ENCODE data around the gene COL5A1.
A peak's percentile ranks its signal among the peaks of the same experiment; 100 is the strongest.

Gene COL5A1

DNA sequence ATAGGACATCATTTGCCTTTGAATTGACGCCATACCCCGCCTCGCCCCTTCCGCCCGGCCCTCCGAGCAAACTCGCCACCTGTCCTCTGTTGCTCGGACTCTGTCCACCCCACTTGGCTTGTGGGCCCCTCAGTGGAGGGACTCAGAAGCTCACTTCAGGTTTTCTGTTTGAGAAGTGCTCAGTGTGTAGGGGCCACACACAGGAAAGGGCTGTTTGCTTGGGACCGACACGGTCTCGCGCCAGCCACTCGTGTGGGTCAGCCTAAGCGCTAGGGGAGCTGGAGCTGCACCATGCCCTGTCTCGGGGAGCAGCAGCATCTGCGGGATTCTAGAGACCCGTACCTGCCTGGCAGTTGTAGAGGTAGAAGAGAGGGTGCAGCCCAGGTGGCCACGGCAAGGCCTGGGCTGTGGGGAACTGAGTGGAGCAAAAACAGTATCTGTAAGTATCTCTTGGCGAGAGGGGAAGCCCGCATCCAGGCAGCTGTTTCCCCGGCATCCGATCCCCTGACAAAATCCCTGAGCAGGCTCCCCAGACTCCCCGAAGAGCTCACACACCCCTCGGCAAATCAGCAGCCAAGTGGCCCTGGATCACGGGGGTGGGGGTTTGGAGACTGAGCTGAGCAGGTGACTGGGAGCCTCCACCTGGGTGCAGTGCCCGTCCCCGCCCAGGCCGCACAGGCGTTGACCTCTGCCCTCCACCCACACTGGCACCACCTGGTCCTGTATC lies 52.2 kb downstream of the COL5A1 start:
- peak in 2 of 3 donors; percentile 19 to 54 for DNase-seq
- H3K36me3 ChIP-seq (ENCODE audit: control insufficient read depth in 4 of 4, insufficient read depth in 4 of 4, low read length in 3 of 4) = no peaks in the 10 kb centered on the region
- H3K9me3 ChIP-seq (ENCODE audit: control extremely low read depth in 1 of 5, control insufficient read depth in 4 of 5, insufficient read depth in 2 of 5, low read depth in 1 of 5, low read length in 4 of 5) = no peaks in the 10 kb centered on the region
- WGBS (ENCODE audit: insufficient coverage) = 91% methylated on average over 29 of the region's 29 CpGs
- POLR2A ChIA-PET = no interaction called here
- H3K27me3 ChIP-seq (replicated peaks in 2 of 5; ENCODE audit: control insufficient read depth in 4 of 5, insufficient read depth in 5 of 5, low read length in 4 of 5) = no peaks in the 10 kb centered on the region
- CTCF ChIA-PET = interaction anchor here (1.5 to 5.4 kb wide), 2 partner anchors 244 to 245 kb away, joined by 5 to 32 read pairs; no protein-coding TSS in a partner anchor
- peak overlapping the region in 1 of 2 experiments; percentile 54 for H3K27ac ChIP-seq (ENCODE audit: insufficient read depth in 1 of 2, low read depth in 1 of 2, low read length in 2 of 2, poor library complexity in 1 of 2, severe bottlenecking in 2 of 2)
- peaks cover 0 to 22% (median 12%) of the 10 kb centered on the region in 4 experiments for H3K4me1 ChIP-seq (ENCODE audit: control extremely low read depth in 1 of 4, control insufficient read depth in 4 of 4, insufficient read depth in 4 of 4, low read length in 3 of 4)
- H3K4me3 ChIP-seq (ENCODE audit: control insufficient read depth in 1 of 7, extremely low read depth in 1 of 7, insufficient read depth in 4 of 7, low read depth in 2 of 7, low read length in 6 of 7) = no peak overlapping the region

DNA sequence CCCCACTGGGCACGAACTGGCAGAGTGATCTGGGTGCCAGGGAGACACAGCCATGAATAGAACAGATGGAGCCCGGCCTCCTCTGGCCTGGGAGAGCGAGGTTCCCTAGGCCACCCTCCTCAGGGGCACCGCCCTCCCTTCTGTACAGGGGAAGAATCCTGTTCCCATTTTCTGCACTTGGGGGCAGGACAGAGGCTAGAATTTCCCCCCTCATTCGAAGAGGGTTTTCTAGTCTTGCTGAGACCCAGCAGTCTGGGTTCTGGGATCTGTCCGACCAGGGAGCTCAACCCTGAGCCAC lies 52.7 kb downstream of the COL5A1 start:
- ChIA-PET POLR2A (no interaction called here), CTCF (interaction anchor here (1.5 kb wide), 1 partner anchor 245 kb away, joined by 5 read pairs; no protein-coding TSS in a partner anchor)
- 93% methylated on average over 5 of the region's 6 CpGs for WGBS (ENCODE audit: insufficient coverage)
- H3K27ac ChIP-seq (ENCODE audit: insufficient read depth in 1 of 2, low read depth in 1 of 2, low read length in 2 of 2, poor library complexity in 1 of 2, severe bottlenecking in 2 of 2) = no peak overlapping the region
- H3K9me3 ChIP-seq (ENCODE audit: control extremely low read depth in 1 of 5, control insufficient read depth in 4 of 5, insufficient read depth in 2 of 5, low read depth in 1 of 5, low read length in 4 of 5) = no peaks in the 10 kb centered on the region
- H3K4me1 ChIP-seq (ENCODE audit: control extremely low read depth in 1 of 4, control insufficient read depth in 4 of 4, insufficient read depth in 4 of 4, low read length in 3 of 4) = peaks cover 0 to 25% (median 12%) of the 10 kb centered on the region in 4 experiments
- peaks cover 0 to 2% (median 0%) of the 10 kb centered on the region in 5 experiments for H3K27me3 ChIP-seq (replicated peaks in 2 of 5; ENCODE audit: control insufficient read depth in 4 of 5, insufficient read depth in 5 of 5, low read length in 4 of 5)
- no peak overlapping the region for H3K4me3 ChIP-seq (ENCODE audit: control insufficient read depth in 1 of 7, extremely low read depth in 1 of 7, insufficient read depth in 4 of 7, low read depth in 2 of 7, low read length in 6 of 7)
- DNase-seq = no peak
- H3K36me3 ChIP-seq (ENCODE audit: control insufficient read depth in 4 of 4, insufficient read depth in 4 of 4, low read length in 3 of 4) = no peaks in the 10 kb centered on the region

DNA sequence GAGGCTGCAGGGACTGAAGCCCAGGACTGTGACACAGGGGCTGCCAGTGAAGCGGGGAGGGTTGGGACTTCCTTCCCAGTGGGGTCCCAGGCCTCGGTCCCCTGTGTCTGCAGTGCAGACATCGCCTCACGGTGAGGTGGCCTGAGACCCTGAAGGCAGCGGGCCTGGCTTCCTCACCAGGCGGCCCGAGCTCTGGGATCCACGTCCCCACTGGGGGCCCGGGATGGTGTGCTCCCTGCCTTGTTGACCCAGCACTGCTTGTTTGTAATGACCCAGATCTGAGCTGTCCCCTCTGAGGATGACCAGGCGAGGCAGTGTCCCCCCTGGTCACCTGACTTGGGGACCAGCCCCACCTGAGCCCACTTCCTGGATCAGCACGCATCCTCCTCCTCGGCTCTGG lies 53.1 kb downstream of the COL5A1 start:
- Histone ChIP-seq H3K27ac (ENCODE audit: insufficient read depth in 1 of 2, low read depth in 1 of 2, low read length in 2 of 2, poor library complexity in 1 of 2, severe bottlenecking in 2 of 2) (no peak overlapping the region), H3K27me3 (replicated peaks in 2 of 5; ENCODE audit: control insufficient read depth in 4 of 5, insufficient read depth in 5 of 5, low read length in 4 of 5) (peaks cover 0 to 2% (median 0%) of the 10 kb centered on the region in 5 experiments), H3K9me3 (ENCODE audit: control extremely low read depth in 1 of 5, control insufficient read depth in 4 of 5, insufficient read depth in 2 of 5, low read depth in 1 of 5, low read length in 4 of 5) (no peaks in the 10 kb centered on the region), H3K36me3 (ENCODE audit: control insufficient read depth in 4 of 4, insufficient read depth in 4 of 4, low read length in 3 of 4) (no peaks in the 10 kb centered on the region), H3K4me3 (ENCODE audit: control insufficient read depth in 1 of 7, extremely low read depth in 1 of 7, insufficient read depth in 4 of 7, low read depth in 2 of 7, low read length in 6 of 7) (no peak overlapping the region), H3K4me1 (ENCODE audit: control extremely low read depth in 1 of 4, control insufficient read depth in 4 of 4, insufficient read depth in 4 of 4, low read length in 3 of 4) (peaks cover 0 to 25% (median 11%) of the 10 kb centered on the region in 4 experiments)
- ChIA-PET CTCF (interaction anchor here (1.5 to 1.6 kb wide), 2 partner anchors 45 to 246 kb away, joined by 5 to 6 read pairs; no protein-coding TSS in a partner anchor), POLR2A (interaction anchor here (0.6 kb wide), 1 partner anchor 202 kb away, joined by 3 read pairs; no protein-coding TSS in a partner anchor)
- 94% methylated on average over 10 of the region's 12 CpGs for WGBS (ENCODE audit: insufficient coverage)
- no peak for DNase-seq

DNA sequence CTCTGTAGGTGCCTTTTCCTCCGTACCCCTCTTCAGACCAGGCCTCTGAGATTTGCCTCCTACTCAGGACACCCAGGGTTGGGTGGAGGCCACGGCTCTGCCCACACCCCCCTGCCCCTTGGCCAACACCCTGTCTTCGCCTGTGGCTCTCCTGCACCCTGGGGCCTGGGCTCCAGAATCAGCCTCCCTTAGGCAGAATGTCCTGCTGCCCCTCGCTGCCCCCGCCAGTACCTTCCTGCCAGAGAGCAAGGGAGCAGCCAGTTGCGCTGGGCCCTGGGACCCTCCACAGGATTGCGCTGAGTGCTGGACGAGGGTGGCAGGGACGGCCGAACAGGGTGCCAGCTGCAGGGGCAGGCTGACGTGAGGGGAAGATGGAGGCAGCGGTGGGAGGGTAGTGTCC lies 53.5 kb downstream of the COL5A1 start:
- POLR2A ChIA-PET = interaction anchor here (0.6 kb wide), 1 partner anchor 202 kb away, joined by 3 read pairs; no protein-coding TSS in a partner anchor
- 100% methylated on average over 6 of the region's 12 CpGs for WGBS (ENCODE audit: insufficient coverage)

DNA sequence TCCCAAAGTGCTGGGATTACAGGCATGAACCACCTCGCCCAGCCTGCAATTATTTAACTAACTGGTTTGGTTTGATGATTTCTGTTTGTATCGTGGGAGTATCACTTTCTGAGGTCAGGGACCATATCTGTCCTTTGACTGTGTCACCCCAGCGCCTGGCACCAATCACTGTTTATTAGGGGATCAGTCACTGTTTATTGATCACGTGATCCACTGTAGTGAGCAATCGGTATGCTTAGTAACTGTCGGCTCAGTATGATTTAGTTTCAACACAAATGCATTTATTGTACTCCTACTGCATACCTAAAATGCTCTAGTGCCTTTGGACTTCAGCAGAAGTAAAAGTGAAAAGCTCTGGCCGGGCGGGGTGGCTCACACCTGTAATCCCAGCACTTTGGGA lies 54.8 kb downstream of the COL5A1 start:
- 100% methylated on average over 4 of the region's 8 CpGs for WGBS (ENCODE audit: insufficient coverage)

More for the DNA sequence above, 53.5 kb downstream of the COL5A1 start:
- Histone ChIP-seq H3K4me3 (ENCODE audit: control insufficient read depth in 1 of 7, extremely low read depth in 1 of 7, insufficient read depth in 4 of 7, low read depth in 2 of 7, low read length in 6 of 7) (no peak overlapping the region), H3K27ac (ENCODE audit: insufficient read depth in 1 of 2, low read depth in 1 of 2, low read length in 2 of 2, poor library complexity in 1 of 2, severe bottlenecking in 2 of 2) (no peak overlapping the region), H3K9me3 (ENCODE audit: control extremely low read depth in 1 of 5, control insufficient read depth in 4 of 5, insufficient read depth in 2 of 5, low read depth in 1 of 5, low read length in 4 of 5) (no peaks in the 10 kb centered on the region), H3K4me1 (ENCODE audit: control extremely low read depth in 1 of 4, control insufficient read depth in 4 of 4, insufficient read depth in 4 of 4, low read length in 3 of 4) (peaks cover 0 to 25% (median 11%) of the 10 kb centered on the region in 4 experiments), H3K36me3 (ENCODE audit: control insufficient read depth in 4 of 4, insufficient read depth in 4 of 4, low read length in 3 of 4) (no peaks in the 10 kb centered on the region), H3K27me3 (replicated peaks in 2 of 5; ENCODE audit: control insufficient read depth in 4 of 5, insufficient read depth in 5 of 5, low read length in 4 of 5) (peaks cover 0 to 2% (median 0%) of the 10 kb centered on the region in 5 experiments)
- CTCF ChIA-PET = interaction anchor here (1.5 to 1.6 kb wide), 2 partner anchors 45 to 246 kb away, joined by 5 to 6 read pairs; no protein-coding TSS in a partner anchor
- no peak for DNase-seq

DNA sequence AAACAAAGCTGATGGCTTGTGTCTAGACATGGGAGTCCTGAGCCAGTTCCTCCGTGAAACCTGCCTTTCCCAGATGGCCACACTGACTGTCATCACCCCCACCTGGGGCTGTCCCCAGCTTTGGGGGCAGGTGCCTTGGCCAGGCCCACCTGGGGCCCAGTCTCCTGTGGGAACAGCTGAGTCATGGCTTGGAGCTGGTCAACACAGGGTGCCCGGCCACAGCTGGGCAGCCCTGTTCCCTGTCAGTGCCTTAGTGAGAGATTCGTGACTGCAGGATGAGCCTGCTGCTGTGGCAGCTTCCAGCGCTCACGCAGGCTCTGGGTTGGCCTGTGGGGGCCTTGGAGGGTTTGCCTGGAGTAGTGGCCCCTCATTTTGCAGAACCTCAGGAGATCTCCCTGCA lies 56.5 kb downstream of the COL5A1 start:
- no peaks in the 10 kb centered on the region for H3K9me3 ChIP-seq (ENCODE audit: control extremely low read depth in 1 of 5, control insufficient read depth in 4 of 5, insufficient read depth in 2 of 5, low read depth in 1 of 5, low read length in 4 of 5)
- H3K4me3 ChIP-seq (ENCODE audit: control insufficient read depth in 1 of 7, extremely low read depth in 1 of 7, insufficient read depth in 4 of 7, low read depth in 2 of 7, low read length in 6 of 7) = no peak overlapping the region
- peaks cover 0 to 5% (median 0%) of the 10 kb centered on the region in 5 experiments for H3K27me3 ChIP-seq (replicated peaks in 2 of 5; ENCODE audit: control insufficient read depth in 4 of 5, insufficient read depth in 5 of 5, low read length in 4 of 5)
- DNase-seq = no peak
- ChIA-PET POLR2A (interaction anchor here (1.1 kb wide), 1 partner anchor 132 kb away, joined by 6 read pairs; no protein-coding TSS in a partner anchor), CTCF (interaction anchor here (0.7 to 9.4 kb wide), 11 partner anchors 8 to 249 kb away, joined by 3 to 95 read pairs (median 4); no protein-coding TSS in a partner anchor)
- 80% methylated on average over 5 of the region's 5 CpGs for WGBS (ENCODE audit: insufficient coverage)
- peaks cover 0 to 9% (median 0%) of the 10 kb centered on the region in 4 experiments for H3K36me3 ChIP-seq (ENCODE audit: control insufficient read depth in 4 of 4, insufficient read depth in 4 of 4, low read length in 3 of 4)
- H3K27ac ChIP-seq (ENCODE audit: insufficient read depth in 1 of 2, low read depth in 1 of 2, low read length in 2 of 2, poor library complexity in 1 of 2, severe bottlenecking in 2 of 2) = no peak overlapping the region
- H3K4me1 ChIP-seq (ENCODE audit: control extremely low read depth in 1 of 4, control insufficient read depth in 4 of 4, insufficient read depth in 4 of 4, low read length in 3 of 4) = peaks cover 0 to 12% (median 7%) of the 10 kb centered on the region in 4 experiments

More for the DNA sequence above, 54.8 kb downstream of the COL5A1 start:
- ChIA-PET POLR2A (no interaction called here), CTCF (interaction anchor here (1.1 to 9.4 kb wide), 4 partner anchors 41 to 247 kb away, joined by 4 to 95 read pairs (median 12); no protein-coding TSS in a partner anchor)
- Histone ChIP-seq H3K4me3 (ENCODE audit: control insufficient read depth in 1 of 7, extremely low read depth in 1 of 7, insufficient read depth in 4 of 7, low read depth in 2 of 7, low read length in 6 of 7) (no peak overlapping the region), H3K27ac (ENCODE audit: insufficient read depth in 1 of 2, low read depth in 1 of 2, low read length in 2 of 2, poor library complexity in 1 of 2, severe bottlenecking in 2 of 2) (no peak overlapping the region), H3K4me1 (ENCODE audit: control extremely low read depth in 1 of 4, control insufficient read depth in 4 of 4, insufficient read depth in 4 of 4, low read length in 3 of 4) (peaks cover 0 to 25% (median 11%) of the 10 kb centered on the region in 4 experiments), H3K27me3 (replicated peaks in 2 of 5; ENCODE audit: control insufficient read depth in 4 of 5, insufficient read depth in 5 of 5, low read length in 4 of 5) (peaks cover 0 to 5% (median 0%) of the 10 kb centered on the region in 5 experiments), H3K36me3 (ENCODE audit: control insufficient read depth in 4 of 4, insufficient read depth in 4 of 4, low read length in 3 of 4) (peaks cover 0 to 2% (median 0%) of the 10 kb centered on the region in 4 experiments), H3K9me3 (ENCODE audit: control extremely low read depth in 1 of 5, control insufficient read depth in 4 of 5, insufficient read depth in 2 of 5, low read depth in 1 of 5, low read length in 4 of 5) (no peaks in the 10 kb centered on the region)
- DNase-seq = no peak

Measured in common myeloid progenitor, CD34-positive (primary cell).